CD4-positive, alpha-beta T cell (primary cell): ENCODE results near the gene TREML2. TPM values are rescaled to one million over a fixed set of nuclear protein-coding genes. Genes with fewer than 3 reads are reported as not detected.

Experiments
- ATAC-seq: fragments of 200-7000 bp; cut with Tn5 transposase; one replicate; pipeline ENCODE4 v1.10.0; 2022; ENCODE audit warnings: mild to moderate bottlenecking; ENCODE audit not compliant: poor library complexity
- CTCF ChIA-PET: fragments of 350-600 bp; sonication (Branson Sonifier 250); formaldehyde crosslinking; loops from one replicate; lab custom pipeline; 2021; ENCODE audit warnings: antibody characterized with exemption, inconsistent platforms; lab: Charles Lee
- POLR2A ChIA-PET: fragments of 350-600 bp; sonication (Branson Sonifier 250); formaldehyde crosslinking; loops from one replicate; lab custom pipeline; 2021; ENCODE audit warnings: antibody characterized with exemption, inconsistent platforms; lab: Charles Lee
- DNase-seq, 14 experiments: peaks; one replicate each; pipeline ENCODE4 v3.0.0-alpha.2; 2013 to 2020; ENCODE audit warnings: mixed read lengths in 2 of 14
- H3K27ac ChIP-seq, 2 donors: one replicate each; pipeline versions ENCODE4 v1.5.1 to v1.7.0; 2013; ENCODE audit warnings: low read length in 2 of 2, low read depth in 1 of 2, mild to moderate bottlenecking in 1 of 2
- H3K27me3 ChIP-seq, 2 experiments: 1 replicate in 1 of 2; 2 replicates in 1 of 2; pipeline versions ENCODE4 v1.6.1 to v1.7.0; 2013; ENCODE audit warnings: low read length in 2 of 2, control low read depth in 1 of 2, mild to moderate bottlenecking in 1 of 2, moderate library complexity in 1 of 2; ENCODE audit not compliant: insufficient read depth in 2 of 2, control insufficient read depth in 1 of 2
- H3K36me3 ChIP-seq: one replicate; pipeline ENCODE4 v1.6.1; 2013; ENCODE audit warnings: low read length, control low read depth; ENCODE audit not compliant: insufficient read depth
- H3K4me1 ChIP-seq: one replicate; pipeline ENCODE4 v1.6.1; 2013; ENCODE audit warnings: low read length, control low read depth; ENCODE audit not compliant: insufficient read depth
- H3K4me3 ChIP-seq: one replicate; pipeline ENCODE4 v1.5.1; 2013; ENCODE audit warnings: mild to moderate bottlenecking, low read length, moderate library complexity
- H3K9me3 ChIP-seq, 2 experiments: 1 replicate in 1 of 2; 2 replicates in 1 of 2; pipeline versions ENCODE4 v1.6.1 to v1.7.0; 2013; ENCODE audit warnings: low read length in 2 of 2, mild to moderate bottlenecking in 2 of 2, control low read depth in 1 of 2, moderate library complexity in 1 of 2; ENCODE audit not compliant: control insufficient read depth in 1 of 2, insufficient read depth in 1 of 2
- H3K27ac Mint-ChIP-seq: one replicate; pipeline ENCODE4 v1.8.0; 2020; ENCODE audit warnings: mixed read lengths
- H3K27me3 Mint-ChIP-seq: one replicate; pipeline ENCODE4 v1.8.0; 2021; ENCODE audit warnings: mixed read lengths
- H3K36me3 Mint-ChIP-seq: one replicate; pipeline ENCODE4 v1.8.0; 2021; ENCODE audit warnings: low read depth, mixed read lengths
- H3K4me1 Mint-ChIP-seq: one replicate; pipeline ENCODE4 v1.8.0; 2021; ENCODE audit warnings: low read depth, mixed read lengths
- H3K4me3 Mint-ChIP-seq: one replicate; pipeline ENCODE4 v1.8.0; 2020; ENCODE audit warnings: mild to moderate bottlenecking, mixed read lengths
- H3K9me3 Mint-ChIP-seq: one replicate; pipeline ENCODE4 v1.8.0; 2020; ENCODE audit warnings: mixed read lengths
- CTCF ChIP-seq: fragments of 200-600 bp; IDR thresholded peaks from one replicate; pipeline ENCODE4 v1.8.0; 2022; ENCODE audit warnings: antibody characterized with exemption, mild to moderate bottlenecking
- intact Hi-C, 2 experiments: fragments of 100-400 bp; cut with DNase I in 1 of 2; cut with micrococcal nuclease in 1 of 2; formaldehyde crosslinking; loops; one replicate each; pipeline versions ENCODE4 v1.15.1 to v1.9.0; 2023 to 2025; cut with DNase I, micrococcal nuclease
- total RNA-seq, 174 experiments: library from RNA in 2 of 174; stranded (reverse) in 2 of 174; gene quantifications; one replicate each; pipeline ENCODE4 v1.2.3 and lab custom pipeline; 2021 to 2026

TREML2 gene
- total RNA-seq, 2 experiments from 2014 or later, result 0.78 to 0.91 TPM

GRCh38 chr6:41224800-41225199, 23.9 kb upstream of the TREML2 start:
- no peak overlapping the region for H3K4me3 ChIP-seq
- H3K36me3 ChIP-seq, result no peaks in the 10 kb centered on the region
- H3K9me3 ChIP-seq, result no peaks in the 10 kb centered on the region
- ATAC-seq (no peak), DNase-seq (no peak)
- H3K9me3 Mint-ChIP-seq, result no peaks in the 10 kb centered on the region
- H3K36me3 Mint-ChIP-seq, result no peaks in the 10 kb centered on the region
- H3K27me3 ChIP-seq, result no peaks in the 10 kb centered on the region
- no peak overlapping the region for H3K27ac Mint-ChIP-seq
- no peak overlapping the region for H3K27ac ChIP-seq
- ChIA-PET POLR2A (no interaction called here), CTCF (no interaction called here)
- no peaks in the 10 kb centered on the region for H3K4me1 ChIP-seq
- H3K4me1 Mint-ChIP-seq, result peaks cover 5% of the 10 kb centered on the region
- no peak for TF ChIP-seq CTCF
- intact Hi-C loops, result no loop called here
- H3K27me3 Mint-ChIP-seq, result peaks cover 22% of the 10 kb centered on the region
- no peak overlapping the region for H3K4me3 Mint-ChIP-seq

DNA sequence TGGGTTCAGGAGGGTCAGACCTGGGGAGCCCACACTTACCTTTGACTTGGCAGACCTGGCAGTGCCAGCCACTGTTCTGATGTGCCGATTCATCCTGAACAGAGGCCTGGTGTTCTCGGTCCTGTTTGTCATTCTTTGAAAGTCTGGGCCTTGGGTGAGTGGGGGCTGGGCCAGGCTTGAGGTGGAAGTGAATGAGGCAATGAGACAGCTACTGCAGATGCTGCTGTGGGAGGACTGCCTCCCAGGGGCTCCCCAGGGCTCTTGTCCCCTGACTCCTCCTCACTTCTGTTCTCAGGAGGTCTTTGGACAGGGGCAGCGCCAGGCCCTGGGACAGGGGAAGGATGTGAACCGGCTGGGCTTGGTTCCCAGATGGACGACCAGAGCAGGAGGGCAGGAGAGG, 21.6 kb upstream of the TREML2 start:
- Histone ChIP-seq H3K27me3 (no peaks in the 10 kb centered on the region), H3K27ac (no peak overlapping the region), H3K4me1 (no peaks in the 10 kb centered on the region), H3K36me3 (no peaks in the 10 kb centered on the region), H3K4me3 (no peak overlapping the region), H3K9me3 (no peaks in the 10 kb centered on the region)
- Mint-ChIP-seq H3K9me3 (no peaks in the 10 kb centered on the region), H3K27ac (no peak overlapping the region), H3K4me3 (no peak overlapping the region), H3K4me1 (peaks cover 5% of the 10 kb centered on the region), H3K36me3 (no peaks in the 10 kb centered on the region), H3K27me3 (peaks cover 10% of the 10 kb centered on the region)
- no peak for TF ChIP-seq CTCF
- no peak for ATAC-seq
- POLR2A ChIA-PET, result no interaction called here
- CTCF ChIA-PET, result no interaction called here
- intact Hi-C loops, result no loop called here
- DNase-seq, result no peak

DNA sequence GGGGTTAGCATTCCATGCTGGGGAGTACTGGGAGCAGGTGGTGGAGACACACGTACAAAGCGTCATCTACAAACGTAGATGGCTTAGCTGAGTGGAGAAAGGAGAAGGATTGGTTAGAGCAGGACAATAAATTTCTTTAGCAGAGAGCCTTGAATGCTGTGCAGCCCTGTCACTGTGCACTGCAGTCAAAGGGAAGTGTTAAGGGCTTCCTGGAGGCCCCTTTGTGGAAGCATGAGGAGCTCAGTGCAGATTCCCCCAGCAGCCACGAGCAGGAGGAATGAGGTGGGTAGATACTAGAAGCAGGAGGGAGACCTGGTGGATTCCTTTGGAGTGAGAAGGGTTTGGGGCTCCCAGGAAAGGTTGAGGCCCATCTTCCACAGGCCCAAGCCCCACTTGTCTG, 21.1 kb upstream of the TREML2 start:
- Histone ChIP-seq H3K4me1 (no peaks in the 10 kb centered on the region), H3K27me3 (no peaks in the 10 kb centered on the region), H3K27ac (no peak overlapping the region), H3K4me3 (no peak overlapping the region), H3K9me3 (no peaks in the 10 kb centered on the region), H3K36me3 (no peaks in the 10 kb centered on the region)
- Mint-ChIP-seq H3K4me1 (peaks cover 5% of the 10 kb centered on the region), H3K27ac (no peak overlapping the region), H3K9me3 (no peaks in the 10 kb centered on the region), H3K4me3 (no peak overlapping the region), H3K36me3 (no peaks in the 10 kb centered on the region), H3K27me3 (peaks cover 9% of the 10 kb centered on the region)
- CTCF ChIA-PET, result no interaction called here
- TF ChIP-seq CTCF, result no peak
- POLR2A ChIA-PET, result no interaction called here
- ATAC-seq, result no peak
- no peak for DNase-seq
- intact Hi-C loops, result no loop called here
